ENCODE data around the gene SH2B2. TPM values are rescaled to one million over a fixed set of nuclear protein-coding genes. Genes with fewer than 3 reads are reported as not detected.
"Not testable (repeated sequence)": the region's sequence is repeated elsewhere in the genome, so short reads cannot be mapped to it uniquely, and the experiment has no call there.

The SH2B2 gene
- total RNA-seq, 1 donor from 2014 or later, result 13.2 TPM

DNA sequence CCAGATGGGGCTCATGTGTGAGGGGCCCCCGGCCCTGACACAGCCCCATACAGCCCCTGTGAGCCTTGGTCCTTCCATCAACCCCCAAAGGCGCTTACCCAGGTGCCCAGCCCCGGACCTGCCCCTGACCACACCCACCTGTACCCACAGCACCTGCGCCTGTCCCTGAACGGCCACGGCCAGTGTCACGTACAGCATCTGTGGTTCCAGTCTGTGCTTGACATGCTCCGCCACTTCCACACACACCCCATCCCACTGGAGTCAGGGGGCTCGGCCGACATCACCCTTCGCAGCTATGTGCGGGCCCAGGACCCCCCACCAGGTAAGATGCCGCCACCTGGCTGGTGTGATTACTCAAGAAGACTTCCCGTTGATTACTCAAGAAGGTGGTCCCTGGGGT lies 33.5 kb downstream of the SH2B2 start:
- Histone ChIP-seq H3K27ac (no peak overlapping the region), H3K4me1 (peaks cover 7% of the 10 kb centered on the region), H3K36me3 (no peaks in the 10 kb centered on the region), H3K9me3 (no peaks in the 10 kb centered on the region), H3K27me3 (no peaks in the 10 kb centered on the region), H3K4me3 (no peak overlapping the region)
- ATAC-seq (no peak), DNase-seq (peak; percentile 44)
- intact Hi-C loops (cut with DNase I), result no loop called here
- TF ChIP-seq CTCF (IDR thresholded peaks at IDR 0.05), result no peak

- no peak for ATAC-seq
- no peak for DNase-seq
- no peaks in the 10 kb centered on the region for H3K27me3 ChIP-seq
- intact Hi-C loops (cut with DNase I), result no loop called here
- H3K4me3 ChIP-seq, result no peak overlapping the region
- H3K27ac ChIP-seq, result no peak overlapping the region
- TF ChIP-seq CTCF (IDR thresholded peaks at IDR 0.05), result no peak
- H3K9me3 ChIP-seq, result no peaks in the 10 kb centered on the region
- H3K36me3 ChIP-seq, result no peaks in the 10 kb centered on the region
- peaks cover 7% of the 10 kb centered on the region for H3K4me1 ChIP-seq
Observed at GRCh38 chr7:102320601-102321350, 34.1 kb downstream of the SH2B2 start.

DNA sequence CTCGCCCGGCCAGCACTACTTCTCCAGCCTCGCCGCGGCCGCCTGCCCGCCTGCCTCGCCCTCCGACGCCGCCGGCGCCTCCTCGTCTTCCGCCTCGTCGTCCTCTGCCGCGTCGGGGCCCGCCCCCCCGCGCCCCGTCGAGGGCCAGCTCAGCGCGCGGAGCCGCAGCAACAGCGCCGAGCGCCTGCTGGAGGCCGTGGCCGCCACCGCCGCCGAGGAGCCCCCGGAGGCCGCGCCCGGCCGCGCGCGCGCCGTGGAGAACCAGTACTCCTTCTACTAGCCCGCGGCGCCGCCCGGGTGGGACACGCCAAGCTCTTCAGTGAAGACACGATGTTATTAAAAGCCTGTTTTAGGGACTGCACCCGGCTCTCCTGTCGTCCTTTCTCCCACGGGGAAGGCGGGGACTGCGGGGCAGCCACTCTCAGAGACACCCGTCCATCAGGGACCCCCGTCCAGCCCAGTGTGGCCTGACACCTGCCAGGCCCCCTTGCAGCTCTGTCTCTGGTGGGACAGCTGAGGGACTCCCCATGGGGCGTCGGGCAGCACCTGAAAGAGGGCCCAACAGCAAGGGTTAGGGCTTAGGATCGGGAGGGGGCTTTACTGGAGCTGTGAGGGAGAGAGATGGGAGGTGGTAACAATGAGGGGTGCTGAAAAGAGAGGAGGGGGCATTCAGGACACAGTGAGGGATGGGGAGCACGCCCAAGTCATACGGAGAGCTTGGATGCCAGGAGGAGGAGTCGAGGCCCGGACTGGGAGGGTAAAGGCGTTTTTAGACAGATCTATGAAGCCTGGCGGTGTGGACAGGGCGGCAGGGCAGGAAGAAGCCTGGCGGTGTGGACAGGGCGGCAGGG lies 34.9 kb downstream of the SH2B2 start:
- Histone ChIP-seq H3K9me3 (no peaks in the 10 kb centered on the region), H3K27ac (no peak overlapping the region), H3K4me3 (no peak overlapping the region), H3K4me1 (peaks cover 7% of the 10 kb centered on the region), H3K27me3 (no peaks in the 10 kb centered on the region), H3K36me3 (no peaks in the 10 kb centered on the region)
- ATAC-seq, result peak; percentile 57
- no peak for TF ChIP-seq CTCF (IDR thresholded peaks at IDR 0.05)
- DNase-seq, result peak; percentile 63
- intact Hi-C loops (cut with DNase I), result no loop called here

GRCh38 chr7:102322202-102322715 lies 35.6 kb downstream of the SH2B2 start:
- H3K9me3 ChIP-seq, result no peaks in the 10 kb centered on the region
- H3K4me3 ChIP-seq, result no peak overlapping the region
- H3K4me1 ChIP-seq, result peaks cover 7% of the 10 kb centered on the region
- no peak for TF ChIP-seq CTCF (IDR thresholded peaks at IDR 0.05)
- intact Hi-C loops (cut with DNase I), result no loop called here
- H3K27ac ChIP-seq, result no peak overlapping the region
- peak; percentile 31 for DNase-seq
- no peaks in the 10 kb centered on the region for H3K27me3 ChIP-seq
- no peaks in the 10 kb centered on the region for H3K36me3 ChIP-seq
- no peak for ATAC-seq

DNA sequence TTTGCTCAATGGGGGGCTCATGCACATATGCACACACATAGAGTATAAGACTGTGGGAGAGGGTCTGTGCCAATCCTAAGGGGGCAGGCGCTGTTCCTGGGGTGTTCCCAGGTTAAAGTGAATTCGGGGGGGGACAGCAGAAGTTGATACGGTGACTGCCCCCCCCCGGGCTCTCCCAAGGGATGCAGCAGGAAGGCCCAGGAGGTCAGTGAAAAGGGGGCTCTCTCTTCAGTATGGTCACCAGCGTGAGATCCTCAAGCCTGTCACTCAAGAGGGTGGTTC lies 37.2 kb downstream of the SH2B2 start:
- no peak overlapping the region for H3K4me3 ChIP-seq
- H3K27me3 ChIP-seq, result no peaks in the 10 kb centered on the region
- intact Hi-C loops (cut with DNase I), result no loop called here
- no peak for ATAC-seq
- TF ChIP-seq CTCF (IDR thresholded peaks at IDR 0.05), result no peak
- no peaks in the 10 kb centered on the region for H3K36me3 ChIP-seq
- H3K4me1 ChIP-seq, result peaks cover 3% of the 10 kb centered on the region
- H3K27ac ChIP-seq, result no peak overlapping the region
- H3K9me3 ChIP-seq, result no peaks in the 10 kb centered on the region
- DNase-seq, result no peak

- H3K27ac ChIP-seq; H3K4me3 ChIP-seq; H3K9me3 ChIP-seq; H3K27me3 ChIP-seq; ATAC-seq; H3K4me1 ChIP-seq; DNase-seq; H3K36me3 ChIP-seq; intact Hi-C loops (cut with DNase I): not testable (repeated sequence)
Observed at GRCh38 chr7:102325106-102325505, 38.4 kb downstream of the SH2B2 start.

All from upper lobe of right lung (tissue), 1 donor.